22Rv1 (cell line): ENCODE measurements around the gene ADCY7.

Experiments used
- H3K27ac ChIP-seq: fragments of 450-650 bp; 2 replicates; pipeline ENCODE4 v1.5.1; 2017
- ZFX ChIP-seq: fragments of 450-650 bp; IDR thresholded peaks from 2 replicates; pipeline ENCODE4 v1.6.1; 2017; ENCODE audit warnings: antibody characterized with exemption, borderline replicate concordance
- TF ChIP-seq, protein P1 (sequence below): fragments of 450-650 bp; IDR thresholded peaks from 2 replicates; pipeline ENCODE4 v1.5.1; 2017; ENCODE audit warnings: mild to moderate bottlenecking

ADCY7 gene

DNA sequence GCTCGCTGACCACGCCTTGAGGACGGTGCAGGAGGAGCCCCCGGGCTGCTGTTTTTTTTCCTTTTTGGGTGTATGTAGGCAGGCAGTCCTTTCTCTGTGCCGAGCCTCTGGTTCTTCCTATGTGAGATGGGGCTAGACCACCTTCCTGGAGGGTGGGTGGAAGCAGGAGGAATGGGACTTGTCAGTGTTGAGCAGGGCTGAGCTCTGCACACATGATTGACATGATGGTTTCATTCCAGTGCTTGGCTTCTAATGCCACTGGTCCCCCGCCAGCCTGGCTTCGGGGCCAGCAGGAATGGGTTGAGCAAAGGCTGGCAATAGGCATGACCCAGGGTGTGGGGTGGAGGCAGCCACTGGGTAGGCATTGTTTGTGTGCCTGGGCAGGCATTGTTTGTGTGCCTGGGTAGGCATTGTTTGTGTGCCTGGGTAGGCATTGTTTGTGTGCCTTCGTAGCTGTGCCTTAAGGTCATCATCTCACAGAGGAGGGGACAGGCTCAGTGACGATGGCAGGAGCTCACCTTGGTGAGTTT, 14.2 kb upstream of the ADCY7 start:
- no peak overlapping the region for H3K27ac ChIP-seq

DNA sequence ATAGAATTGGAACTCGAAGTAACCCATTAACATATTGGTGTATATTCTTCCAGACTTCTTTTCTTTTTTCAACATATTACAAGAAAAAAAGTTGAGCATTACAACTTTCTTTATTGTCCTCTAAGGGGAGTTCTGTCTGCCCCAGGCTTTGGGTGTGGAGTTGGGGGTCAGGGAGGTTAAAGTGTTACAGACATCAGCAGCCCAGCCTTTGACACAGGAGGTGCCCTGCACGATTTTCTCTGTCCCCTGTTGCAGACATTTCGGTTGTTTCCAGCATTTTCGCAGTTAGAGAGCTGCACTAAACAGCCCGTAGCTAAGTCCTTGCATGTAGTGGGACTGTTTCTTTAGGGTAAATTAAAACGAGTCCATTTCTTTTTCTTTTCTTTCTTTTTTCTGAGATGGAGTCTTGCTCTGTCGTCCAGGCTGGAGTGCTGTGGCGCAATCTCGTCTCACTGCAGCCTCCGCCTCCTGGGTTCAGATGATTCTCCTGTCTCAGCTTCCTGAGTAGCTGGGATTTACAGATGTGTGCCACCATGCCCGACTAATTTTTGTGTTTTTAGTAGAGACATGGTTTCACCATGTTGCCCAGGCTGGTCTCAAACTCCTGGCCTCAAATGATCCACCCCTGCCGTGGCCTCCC, 13.4 kb upstream of the ADCY7 start:
- no peak overlapping the region for H3K27ac ChIP-seq

More for the DNA sequence above, 14.2 kb upstream of the ADCY7 start:
- TF ChIP-seq, protein P1, sequence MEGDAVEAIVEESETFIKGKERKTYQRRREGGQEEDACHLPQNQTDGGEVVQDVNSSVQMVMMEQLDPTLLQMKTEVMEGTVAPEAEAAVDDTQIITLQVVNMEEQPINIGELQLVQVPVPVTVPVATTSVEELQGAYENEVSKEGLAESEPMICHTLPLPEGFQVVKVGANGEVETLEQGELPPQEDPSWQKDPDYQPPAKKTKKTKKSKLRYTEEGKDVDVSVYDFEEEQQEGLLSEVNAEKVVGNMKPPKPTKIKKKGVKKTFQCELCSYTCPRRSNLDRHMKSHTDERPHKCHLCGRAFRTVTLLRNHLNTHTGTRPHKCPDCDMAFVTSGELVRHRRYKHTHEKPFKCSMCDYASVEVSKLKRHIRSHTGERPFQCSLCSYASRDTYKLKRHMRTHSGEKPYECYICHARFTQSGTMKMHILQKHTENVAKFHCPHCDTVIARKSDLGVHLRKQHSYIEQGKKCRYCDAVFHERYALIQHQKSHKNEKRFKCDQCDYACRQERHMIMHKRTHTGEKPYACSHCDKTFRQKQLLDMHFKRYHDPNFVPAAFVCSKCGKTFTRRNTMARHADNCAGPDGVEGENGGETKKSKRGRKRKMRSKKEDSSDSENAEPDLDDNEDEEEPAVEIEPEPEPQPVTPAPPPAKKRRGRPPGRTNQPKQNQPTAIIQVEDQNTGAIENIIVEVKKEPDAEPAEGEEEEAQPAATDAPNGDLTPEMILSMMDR = no peak
- TF ChIP-seq ZFX = no peak

DNA sequence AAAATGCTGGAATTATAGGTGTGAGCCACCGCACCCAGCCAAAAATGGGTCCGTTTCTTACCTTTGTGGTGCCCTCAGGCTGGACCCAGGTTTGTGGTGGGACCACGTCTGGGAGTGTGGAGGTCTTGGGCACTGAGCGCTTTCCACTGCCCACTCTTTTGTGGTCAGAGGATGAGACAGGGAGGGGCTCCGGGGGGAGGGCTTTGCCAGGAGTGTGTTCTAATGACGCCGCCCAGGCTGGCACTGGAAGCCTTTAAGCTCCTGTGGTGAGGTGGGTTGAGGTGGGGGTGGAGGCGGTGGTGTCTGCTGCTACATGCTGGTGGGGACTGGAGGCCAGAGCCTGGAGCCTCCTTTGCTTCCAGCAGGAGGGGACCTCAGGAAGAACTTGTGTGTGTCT, 12.8 kb upstream of the ADCY7 start:
- no peak for TF ChIP-seq ZFX
- TF ChIP-seq, protein P1 = no peak
- no peak overlapping the region for H3K27ac ChIP-seq

More for the DNA sequence above, 13.4 kb upstream of the ADCY7 start:
- TF ChIP-seq ZFX = no peak
- TF ChIP-seq, protein P1 = no peak

DNA sequence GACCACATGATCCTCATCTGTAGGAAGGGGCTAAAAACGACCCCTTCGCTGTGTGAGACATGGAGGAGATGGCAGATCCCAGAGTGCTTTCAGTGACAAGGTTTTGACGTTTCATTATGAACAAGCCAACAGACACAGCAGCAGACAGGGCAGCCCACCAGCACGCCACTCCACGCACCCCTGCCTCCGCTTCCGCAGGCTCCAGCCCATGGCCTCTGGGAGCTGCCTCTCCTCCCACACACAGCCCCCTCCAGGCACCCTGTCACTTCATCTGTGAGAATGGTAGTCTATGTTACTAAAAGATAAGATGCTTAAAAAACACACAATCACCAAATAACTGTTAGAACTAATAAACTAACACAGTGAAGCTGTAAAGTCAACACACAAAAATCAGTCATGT, 12.3 kb upstream of the ADCY7 start:
- TF ChIP-seq, protein P1 = no peak
- no peak for TF ChIP-seq ZFX
- no peak overlapping the region for H3K27ac ChIP-seq

DNA sequence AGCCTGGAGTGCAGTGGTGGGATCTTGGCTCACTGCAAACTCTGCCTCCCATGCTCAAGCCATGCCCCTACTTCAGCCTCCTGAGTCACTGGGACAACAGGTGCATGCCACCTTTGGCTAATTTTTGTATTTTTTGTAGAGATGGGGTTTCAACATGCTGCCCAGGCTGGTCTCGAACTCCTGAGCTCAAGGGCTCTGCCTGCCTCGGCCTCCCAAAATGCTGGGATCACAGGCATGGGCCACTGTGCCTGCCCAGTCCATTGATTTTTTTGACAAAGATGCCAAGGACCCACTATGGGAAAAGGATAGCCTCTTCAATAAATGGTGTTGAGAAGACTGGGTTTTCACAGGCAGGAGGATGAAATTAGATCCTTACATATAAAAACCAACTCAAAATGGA, 10.8 kb upstream of the ADCY7 start:
- H3K27ac ChIP-seq = no peak overlapping the region
- TF ChIP-seq, protein P1 = no peak
- TF ChIP-seq ZFX = no peak

DNA sequence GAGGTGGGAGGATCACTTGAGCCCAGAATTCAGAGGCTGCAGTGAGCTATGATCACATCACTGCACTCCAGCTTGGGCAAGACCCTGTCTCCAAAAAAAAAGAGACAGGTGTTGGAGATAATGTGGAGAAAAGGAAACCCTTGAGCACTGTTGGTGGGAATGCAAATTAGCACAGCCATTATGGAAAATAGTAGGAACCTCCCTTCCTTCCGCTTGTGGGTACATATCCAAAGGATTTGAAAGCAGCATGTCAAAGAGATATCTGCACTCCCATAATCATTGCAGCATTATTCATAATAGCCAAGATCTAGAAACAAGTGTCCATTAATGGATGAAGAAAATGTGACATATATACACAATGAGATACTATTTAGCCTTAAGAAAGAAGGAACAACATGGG, 9.7 kb upstream of the ADCY7 start:
- no peak overlapping the region for H3K27ac ChIP-seq
- TF ChIP-seq, protein P1 = no peak
- TF ChIP-seq ZFX = no peak

DNA sequence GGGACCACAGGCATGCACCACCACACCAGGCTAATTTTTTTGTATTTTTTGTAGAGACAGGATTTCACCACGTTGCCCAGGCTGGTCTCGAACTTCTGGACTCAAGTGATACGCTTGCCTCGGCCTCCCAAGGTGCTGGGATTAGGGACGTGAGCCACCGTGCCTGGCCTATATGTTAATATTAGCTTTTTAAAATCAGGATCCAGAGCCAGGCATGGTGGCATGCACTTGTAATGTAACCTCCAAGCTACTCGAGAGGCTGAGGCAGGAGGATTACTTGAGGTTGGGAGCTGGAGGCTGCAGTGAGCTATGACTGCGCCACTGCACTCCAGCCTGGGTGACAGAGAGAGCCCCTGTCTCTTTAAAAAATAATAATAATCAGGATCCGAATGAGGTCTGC, 8.5 kb upstream of the ADCY7 start:
- TF ChIP-seq, protein P1 = no peak
- no peak for TF ChIP-seq ZFX
- no peak overlapping the region for H3K27ac ChIP-seq
